ENCODE results near the gene MAPKAP1.

DNA sequence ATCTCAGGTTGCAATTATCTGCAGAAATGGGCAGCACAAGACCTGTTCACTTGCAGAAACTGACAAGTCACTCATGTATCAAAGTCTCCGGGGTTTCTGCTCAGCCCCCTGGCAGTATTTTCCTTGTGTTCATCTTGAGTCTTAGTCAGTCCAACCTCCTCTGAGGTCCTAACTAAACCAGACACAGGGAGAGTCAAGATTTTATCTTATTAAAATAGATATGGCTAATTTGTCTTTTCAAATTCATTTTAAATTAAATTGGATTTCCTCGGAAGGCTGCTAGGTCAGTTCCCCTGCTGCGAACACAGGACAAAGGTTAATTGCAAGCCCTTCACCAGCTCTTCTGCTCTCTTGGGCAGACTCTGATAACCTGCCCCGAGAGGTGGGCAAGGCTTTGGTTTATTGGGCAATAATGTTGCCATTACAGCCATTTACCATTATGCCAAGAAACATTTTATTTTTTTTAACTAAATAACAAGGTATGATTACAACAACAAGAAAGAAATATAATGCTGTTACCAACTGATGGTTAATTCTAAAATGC is 103.5 kb downstream of the MAPKAP1 start:
- no peak for TF ChIP-seq TOX (CRISPR knock-in tag; IDR thresholded peaks at IDR 0.05; ENCODE audit: borderline replicate concordance)
- TF ChIP-seq, protein P1, sequence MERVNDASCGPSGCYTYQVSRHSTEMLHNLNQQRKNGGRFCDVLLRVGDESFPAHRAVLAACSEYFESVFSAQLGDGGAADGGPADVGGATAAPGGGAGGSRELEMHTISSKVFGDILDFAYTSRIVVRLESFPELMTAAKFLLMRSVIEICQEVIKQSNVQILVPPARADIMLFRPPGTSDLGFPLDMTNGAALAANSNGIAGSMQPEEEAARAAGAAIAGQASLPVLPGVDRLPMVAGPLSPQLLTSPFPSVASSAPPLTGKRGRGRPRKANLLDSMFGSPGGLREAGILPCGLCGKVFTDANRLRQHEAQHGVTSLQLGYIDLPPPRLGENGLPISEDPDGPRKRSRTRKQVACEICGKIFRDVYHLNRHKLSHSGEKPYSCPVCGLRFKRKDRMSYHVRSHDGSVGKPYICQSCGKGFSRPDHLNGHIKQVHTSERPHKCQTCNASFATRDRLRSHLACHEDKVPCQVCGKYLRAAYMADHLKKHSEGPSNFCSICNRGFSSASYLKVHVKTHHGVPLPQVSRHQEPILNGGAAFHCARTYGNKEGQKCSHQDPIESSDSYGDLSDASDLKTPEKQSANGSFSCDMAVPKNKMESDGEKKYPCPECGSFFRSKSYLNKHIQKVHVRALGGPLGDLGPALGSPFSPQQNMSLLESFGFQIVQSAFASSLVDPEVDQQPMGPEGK (CRISPR knock-in tag; IDR thresholded peaks at IDR 0.05; ENCODE audit: borderline replicate concordance): no peak
- TF ChIP-seq ZFP3 (CRISPR knock-in tag; IDR thresholded peaks at IDR 0.05): no peak
- no peak for TF ChIP-seq GLIS3 (CRISPR knock-in tag; IDR thresholded peaks at IDR 0.05)
- TF ChIP-seq ZC3H10 (CRISPR knock-in tag; IDR thresholded peaks at IDR 0.05): no peak
- no peak for TF ChIP-seq SNAI2 (CRISPR knock-in tag; IDR thresholded peaks at IDR 0.05)
- TF ChIP-seq ESRRG (CRISPR knock-in tag; IDR thresholded peaks at IDR 0.05): no peak
- TF ChIP-seq, protein P2, sequence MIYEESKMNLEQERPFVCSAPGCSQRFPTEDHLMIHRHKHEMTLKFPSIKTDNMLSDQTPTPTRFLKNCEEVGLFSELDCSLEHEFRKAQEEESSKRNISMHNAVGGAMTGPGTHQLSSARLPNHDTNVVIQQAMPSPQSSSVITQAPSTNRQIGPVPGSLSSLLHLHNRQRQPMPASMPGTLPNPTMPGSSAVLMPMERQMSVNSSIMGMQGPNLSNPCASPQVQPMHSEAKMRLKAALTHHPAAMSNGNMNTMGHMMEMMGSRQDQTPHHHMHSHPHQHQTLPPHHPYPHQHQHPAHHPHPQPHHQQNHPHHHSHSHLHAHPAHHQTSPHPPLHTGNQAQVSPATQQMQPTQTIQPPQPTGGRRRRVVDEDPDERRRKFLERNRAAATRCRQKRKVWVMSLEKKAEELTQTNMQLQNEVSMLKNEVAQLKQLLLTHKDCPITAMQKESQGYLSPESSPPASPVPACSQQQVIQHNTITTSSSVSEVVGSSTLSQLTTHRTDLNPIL (CRISPR knock-in tag; IDR thresholded peaks at IDR 0.05; ENCODE audit: low read depth): no peak
- no peak for TF ChIP-seq RARB (CRISPR knock-in tag; IDR thresholded peaks at IDR 0.05)
